ENCODE data around the gene COG7.
"Not testable (repeated sequence)": the region's sequence is repeated elsewhere in the genome, so short reads cannot be mapped to it uniquely, and the experiment has no call there.

COG7 gene

GRCh38 chr16:23476289-23476688, 23.3 kb upstream of the COG7 start:
- DNase-seq (ENCODE audit: low read depth in 2 of 2), result no peak

GRCh38 chr16:23469814-23470213, 16.8 kb upstream of the COG7 start:
- no peak for DNase-seq (ENCODE audit: low read depth in 2 of 2)

- no peak for DNase-seq (ENCODE audit: low read depth in 2 of 2)
Observed at GRCh38 chr16:23466162-23466885, 13.3 kb upstream of the COG7 start.

DNA sequence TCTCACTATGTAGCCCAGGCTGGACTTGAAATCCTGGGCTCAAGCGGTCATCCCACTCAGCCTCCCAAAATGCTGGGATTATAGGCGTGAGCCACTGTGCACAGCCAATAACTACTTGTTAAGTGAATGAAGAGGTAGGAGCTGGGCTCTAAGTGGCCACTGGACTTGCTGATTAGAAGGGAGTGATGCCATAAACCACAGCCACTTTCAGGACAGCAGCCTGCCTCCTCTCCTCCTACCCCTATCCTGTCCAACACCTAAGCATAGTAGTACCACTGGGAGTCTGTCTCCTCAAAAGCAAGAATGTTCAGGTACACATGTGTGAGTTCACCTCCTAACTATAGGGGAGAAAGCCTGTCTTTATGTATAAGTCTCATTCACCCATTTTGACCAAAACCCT, 12.2 kb upstream of the COG7 start:
- DNase-seq (ENCODE audit: low read depth in 2 of 2), result no peak

- DNase-seq (ENCODE audit: low read depth in 2 of 2), result no peak
Observed at GRCh38 chr16:23464196-23464595, 11.2 kb upstream of the COG7 start.

- not testable (repeated sequence) for DNase-seq (ENCODE audit: low read depth in 2 of 2)
Observed at GRCh38 chr16:23462994-23463393, 10.0 kb upstream of the COG7 start.

DNA sequence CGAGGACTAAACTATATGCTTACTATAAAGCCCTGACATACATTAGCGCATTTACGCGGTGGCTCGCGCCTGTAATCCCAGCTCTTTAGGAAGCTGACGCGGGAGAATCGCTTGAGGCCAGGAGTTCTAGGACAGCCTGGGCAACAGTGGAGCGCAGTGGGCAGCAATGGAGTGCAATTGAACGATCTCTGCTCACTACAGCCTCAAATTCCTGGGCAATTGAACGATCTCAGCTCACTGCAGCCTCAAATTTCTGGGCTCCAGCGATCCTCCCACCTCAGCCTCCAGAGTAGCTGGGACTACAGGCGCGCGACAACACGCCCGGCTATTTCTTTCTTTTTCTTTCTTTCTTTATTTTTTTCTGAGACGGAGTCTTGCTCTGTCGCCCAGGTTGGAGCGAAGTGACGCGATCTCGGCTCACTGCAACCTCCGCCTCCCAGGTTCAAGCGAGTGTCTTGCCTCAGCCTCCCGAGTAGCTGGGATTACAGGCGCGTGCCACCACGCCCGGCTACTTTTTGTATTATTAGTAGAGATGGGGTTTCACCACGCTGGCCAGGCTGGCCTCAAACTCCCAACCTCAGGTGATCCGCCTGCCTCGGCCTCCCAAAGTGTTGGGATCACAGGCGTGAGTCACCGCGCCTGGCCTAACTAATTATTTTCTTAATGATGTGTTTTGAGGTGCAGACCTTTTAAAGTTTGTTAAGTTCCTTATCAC, 506 bp upstream of the COG7 start:
- no peak for DNase-seq (ENCODE audit: low read depth in 2 of 2)

DNA sequence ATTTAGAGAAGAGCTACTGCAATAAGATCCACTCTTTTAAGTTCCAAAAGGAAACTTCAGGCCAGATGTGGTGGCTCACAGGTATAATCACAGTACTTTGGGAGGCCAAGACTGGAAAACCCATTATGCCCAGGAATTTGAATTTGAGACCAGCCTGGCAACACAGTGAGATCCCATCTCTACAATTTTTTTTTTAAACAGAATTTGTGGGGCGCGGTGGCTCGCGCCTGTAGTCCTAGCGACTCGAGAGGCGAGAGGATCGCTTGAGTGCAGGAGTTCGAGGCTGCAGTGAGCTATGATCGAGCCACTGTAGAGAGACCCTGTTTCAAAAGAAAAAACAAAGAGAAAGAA, 793 bp downstream of the COG7 start:
- no peak for DNase-seq (ENCODE audit: low read depth in 2 of 2)

DNA sequence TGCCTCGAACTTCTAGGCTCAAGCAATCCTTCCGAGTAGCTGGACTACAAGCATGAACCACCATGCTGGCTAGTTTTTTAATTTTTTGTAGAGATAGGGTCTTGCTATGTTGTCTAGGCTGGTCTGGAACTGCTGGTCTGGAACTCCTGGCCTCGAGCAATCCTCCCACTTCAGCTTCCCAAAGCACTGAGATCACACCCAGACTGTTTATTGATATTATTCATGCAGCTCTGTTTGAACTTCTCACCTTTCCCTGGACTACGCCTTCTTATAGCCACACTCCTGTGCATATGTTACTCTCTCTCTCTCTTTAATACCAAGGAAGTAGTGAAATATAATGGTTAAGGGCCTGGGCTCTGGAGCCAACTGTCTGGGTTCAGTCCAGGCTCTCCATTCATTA, 4.6 kb downstream of the COG7 start:
- DNase-seq (ENCODE audit: low read depth in 2 of 2), result no peak

DNA sequence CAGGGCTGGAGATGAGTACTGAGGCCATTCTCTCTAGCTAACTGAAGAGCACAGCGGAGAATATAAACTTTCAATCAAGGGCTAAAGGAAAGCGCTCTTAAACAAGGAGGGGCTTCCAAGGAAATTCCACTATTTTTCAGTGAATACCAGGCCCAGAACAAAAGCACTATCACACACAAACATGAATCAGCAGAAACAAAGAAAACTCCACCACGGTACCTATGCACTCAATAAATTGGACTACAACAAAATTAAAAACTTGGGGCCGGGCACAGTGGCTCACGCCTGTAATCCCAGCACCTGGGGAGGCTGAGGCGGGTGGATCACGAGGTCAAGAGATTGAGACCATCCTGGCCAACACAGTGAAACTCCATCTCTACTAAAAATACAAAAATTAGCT, 15.4 kb downstream of the COG7 start:
- not testable (repeated sequence) for DNase-seq (ENCODE audit: low read depth in 2 of 2)

- DNase-seq (ENCODE audit: low read depth in 2 of 2), result no peak
Observed at GRCh38 chr16:23436951-23437350, 16.0 kb downstream of the COG7 start.

DNA sequence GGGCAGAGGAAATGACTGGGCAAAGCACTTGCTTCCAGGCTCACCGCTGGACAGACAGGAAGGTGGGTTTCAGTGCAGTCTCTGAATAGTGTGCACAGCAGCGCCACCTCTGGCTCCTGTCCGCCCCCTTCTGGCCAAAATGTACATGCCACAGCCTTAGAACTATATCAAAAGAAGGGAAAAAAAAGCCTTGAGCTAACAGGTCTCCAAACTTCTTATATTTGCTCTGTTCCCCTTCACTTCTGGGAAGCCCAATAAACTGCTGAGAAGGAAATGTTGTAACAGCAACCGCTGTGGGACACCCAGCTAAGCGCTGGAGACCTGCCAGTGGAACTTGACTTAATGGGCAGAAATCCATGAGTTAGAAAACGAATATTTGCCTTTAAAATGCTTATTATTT, 17.5 kb downstream of the COG7 start:
- DNase-seq (ENCODE audit: low read depth in 2 of 2), result peak; percentile 38 to 41

DNA sequence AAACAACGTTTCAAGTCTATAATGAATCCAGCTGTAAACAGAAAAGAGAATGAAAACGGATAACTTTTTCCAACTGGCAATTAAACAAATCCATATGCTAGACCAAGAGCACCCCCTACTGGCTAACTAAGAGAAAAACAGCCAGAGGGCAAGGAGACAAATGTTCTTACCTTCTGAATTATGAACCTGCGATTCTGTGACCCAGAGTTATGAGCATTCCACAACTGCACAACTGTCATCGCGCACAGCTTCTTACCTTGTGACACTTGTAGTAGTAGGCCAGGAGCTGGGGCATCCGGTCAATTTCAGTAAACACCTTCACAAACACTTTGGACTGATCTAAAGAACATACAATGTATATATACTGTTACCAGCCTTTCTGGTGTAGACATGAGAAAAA, 18.6 kb downstream of the COG7 start:
- no peak for DNase-seq (ENCODE audit: low read depth in 2 of 2)

GRCh38 chr16:23433261-23433920, 19.6 kb downstream of the COG7 start:
- no peak for DNase-seq (ENCODE audit: low read depth in 2 of 2)

GRCh38 chr16:23432176-23433128, 20.5 kb downstream of the COG7 start:
- DNase-seq (ENCODE audit: low read depth in 2 of 2), result no peak

DNA sequence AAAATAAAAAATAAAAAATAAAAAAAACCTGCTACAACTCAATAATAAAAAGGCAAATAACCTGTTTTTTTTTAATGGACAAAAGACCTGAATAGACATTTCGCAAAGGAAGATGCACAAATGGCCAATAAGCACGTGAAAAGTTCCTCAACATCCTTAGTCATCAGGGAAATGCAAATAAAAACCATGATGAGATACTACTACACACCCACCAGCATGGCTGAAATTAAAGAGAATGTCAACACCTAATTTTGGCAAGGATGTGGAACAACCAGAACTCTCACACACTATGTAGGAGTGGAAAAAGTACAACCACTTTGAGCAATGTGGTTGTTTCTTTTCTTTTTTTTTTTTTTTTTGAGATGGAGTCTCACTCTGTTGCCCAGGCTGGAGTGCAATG, 24.6 kb downstream of the COG7 start:
- DNase-seq (ENCODE audit: low read depth in 2 of 2), result no peak

GRCh38 chr16:23424292-23424958, 28.6 kb downstream of the COG7 start:
- DNase-seq (ENCODE audit: low read depth in 2 of 2), result no peak

- DNase-seq (ENCODE audit: low read depth in 2 of 2), result no peak
Observed at GRCh38 chr16:23423496-23424049, 29.4 kb downstream of the COG7 start.

- DNase-seq (ENCODE audit: low read depth in 2 of 2), result no peak
Observed at GRCh38 chr16:23420011-23420410, 33.0 kb downstream of the COG7 start.

DNA sequence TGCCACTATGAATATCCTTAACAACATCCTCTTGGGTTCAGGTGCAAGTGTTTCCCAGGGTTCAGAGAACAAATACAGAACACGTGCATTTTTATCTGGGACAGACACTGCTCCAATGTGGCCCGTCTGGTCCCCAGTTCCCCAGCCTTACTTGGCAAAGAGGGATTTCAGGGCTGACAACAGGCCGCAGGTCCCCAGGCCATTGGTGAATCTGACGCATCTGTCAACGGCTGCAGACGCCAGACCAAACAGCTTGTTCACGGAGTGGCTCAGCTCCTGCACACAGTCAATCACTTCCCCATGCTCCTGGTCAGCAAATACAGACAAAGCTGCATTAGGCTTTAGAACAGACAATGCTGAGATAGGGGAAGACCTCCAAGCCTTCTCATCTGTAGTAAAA, 36.2 kb downstream of the COG7 start:
- no peak for DNase-seq (ENCODE audit: low read depth in 2 of 2)

DNA sequence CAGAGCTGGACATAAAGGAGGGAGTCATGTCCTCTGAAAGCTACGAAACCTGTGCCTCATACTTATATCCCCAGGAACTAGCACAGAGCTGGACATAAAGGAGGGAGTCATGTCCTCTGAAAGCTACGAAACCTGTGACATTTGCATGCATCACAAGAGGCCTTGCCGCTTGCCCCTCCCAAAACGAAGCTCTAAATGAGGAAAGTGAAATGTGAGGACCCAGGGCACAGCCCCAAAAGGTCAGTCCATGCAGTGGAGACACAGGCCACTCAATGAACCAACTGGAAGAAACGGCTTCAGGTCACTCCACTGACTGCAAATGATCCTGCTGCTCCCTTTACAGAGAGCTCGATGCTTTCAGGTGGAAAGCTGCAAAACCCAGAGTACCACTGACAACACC, 38.3 kb downstream of the COG7 start:
- DNase-seq (ENCODE audit: low read depth in 2 of 2), result no peak

Measured in stimulated activated CD8-positive, alpha-beta memory T cell treated with anti-CD3 and anti-CD28 coated beads, Interleukin-7, amount 100 ng/mL, for 1 hour (primary cell).